Activated CD8-positive, alpha-beta memory T cell treated with anti-CD3 and anti-CD28 coated beads, Interleukin-2, amount 50 U/mL, for 1 hour (primary cell): ENCODE results near the gene COL9A1.

Experiments used
- DNase-seq: peaks from one replicate; pipeline ENCODE4 v3.0.0-alpha.2; 2020; ENCODE audit errors: extremely low read depth

Gene COL9A1

DNA sequence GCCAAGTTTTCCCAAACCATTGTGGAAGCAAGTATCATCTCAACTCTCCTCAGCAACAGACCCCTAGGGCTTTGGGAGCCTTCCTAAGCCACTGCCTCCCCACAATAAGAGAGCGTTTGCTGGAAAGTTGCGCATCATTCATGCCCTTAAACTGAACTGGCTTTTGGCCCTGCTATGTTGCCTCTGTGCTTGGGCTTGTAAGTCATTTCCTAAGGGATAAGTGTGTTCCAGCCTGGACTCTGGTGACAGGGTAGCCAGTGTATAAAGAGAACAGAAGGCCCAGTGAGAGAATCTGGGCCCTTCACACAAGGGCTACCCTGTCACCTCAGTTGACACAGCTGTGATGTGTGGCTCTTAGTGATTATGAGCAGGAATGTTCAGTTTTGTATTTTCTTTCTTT lies 77.8 kb downstream of the COL9A1 start:
- DNase-seq: no peak

DNA sequence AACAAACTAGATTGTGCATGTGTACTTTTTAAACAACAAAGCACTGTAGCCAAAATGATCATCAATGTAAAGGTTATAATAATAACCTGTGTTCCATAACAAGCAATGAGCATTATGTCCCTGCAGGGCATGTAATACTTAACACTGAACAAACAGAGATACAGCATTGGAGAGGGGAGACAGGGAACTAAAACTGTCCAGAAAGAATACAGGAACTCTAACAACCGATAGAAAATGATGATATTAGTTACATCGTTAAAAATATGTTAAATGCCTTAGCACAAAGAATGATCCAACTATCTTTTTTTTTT lies 80.5 kb downstream of the COL9A1 start:
- DNase-seq: no peak

DNA sequence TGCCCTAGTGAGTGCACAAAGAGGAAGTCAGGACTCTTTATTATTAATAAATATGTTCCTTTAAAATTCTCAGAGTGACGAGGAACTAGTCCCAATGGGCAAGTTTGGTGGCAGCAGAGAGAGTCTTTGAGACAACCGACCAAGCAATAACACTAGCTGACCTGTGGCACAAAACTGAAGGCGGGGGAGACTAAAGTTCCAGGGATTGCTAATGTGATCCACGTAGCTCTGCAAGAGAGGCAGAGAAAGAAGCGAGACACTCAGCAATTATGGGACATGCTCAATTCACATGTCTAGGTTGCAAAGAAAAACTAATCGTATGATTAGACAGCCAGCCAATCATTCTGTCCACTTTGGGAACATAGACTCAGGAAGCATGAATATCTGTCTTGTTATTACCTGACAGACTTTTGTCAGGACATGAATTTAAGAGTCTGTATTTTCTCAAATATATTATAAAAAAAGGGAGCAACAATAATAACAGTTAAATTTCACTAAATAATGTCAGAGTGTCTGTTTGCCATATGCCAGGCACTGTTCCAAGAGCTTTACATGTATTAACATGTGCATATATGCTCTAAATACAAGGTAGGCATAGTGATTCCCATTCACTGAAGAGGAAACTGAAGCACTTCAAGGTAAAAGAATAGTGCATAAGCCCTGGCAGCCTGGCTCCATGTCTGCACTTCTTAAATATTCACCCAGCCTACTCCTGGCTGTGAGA lies 81.0 kb downstream of the COL9A1 start:
- DNase-seq: no peak

DNA sequence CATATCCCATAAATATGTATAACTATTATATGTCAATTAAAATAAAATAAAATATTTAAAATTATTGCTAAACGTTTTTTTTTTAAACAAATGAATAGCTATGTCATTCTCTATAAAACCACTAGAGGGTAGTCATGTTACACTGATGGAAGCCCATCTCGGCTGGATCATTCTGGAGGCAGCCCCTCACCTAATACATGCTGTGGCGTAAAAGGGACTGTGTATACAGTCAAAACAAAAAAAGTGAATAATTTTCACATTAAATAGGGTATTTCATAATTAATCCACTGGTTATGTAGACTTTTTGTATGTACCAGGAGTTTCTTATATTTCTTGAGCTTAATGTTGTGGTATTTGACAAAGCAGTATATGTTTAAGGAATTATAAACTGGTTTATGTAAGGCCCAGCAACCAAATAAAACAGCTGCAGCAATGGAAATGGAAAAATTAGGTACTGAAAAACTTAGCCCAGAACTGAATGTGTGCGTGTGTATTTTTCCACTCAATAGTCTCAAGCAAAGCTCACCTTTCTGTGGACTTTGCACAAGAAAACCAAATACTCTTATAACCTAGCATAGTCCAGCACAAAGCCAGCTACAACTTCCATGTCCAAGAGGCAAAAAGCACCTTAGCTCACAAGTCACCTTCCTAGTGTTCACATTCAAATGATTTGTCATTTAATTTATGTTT lies 81.7 kb downstream of the COL9A1 start:
- DNase-seq: no peak

DNA sequence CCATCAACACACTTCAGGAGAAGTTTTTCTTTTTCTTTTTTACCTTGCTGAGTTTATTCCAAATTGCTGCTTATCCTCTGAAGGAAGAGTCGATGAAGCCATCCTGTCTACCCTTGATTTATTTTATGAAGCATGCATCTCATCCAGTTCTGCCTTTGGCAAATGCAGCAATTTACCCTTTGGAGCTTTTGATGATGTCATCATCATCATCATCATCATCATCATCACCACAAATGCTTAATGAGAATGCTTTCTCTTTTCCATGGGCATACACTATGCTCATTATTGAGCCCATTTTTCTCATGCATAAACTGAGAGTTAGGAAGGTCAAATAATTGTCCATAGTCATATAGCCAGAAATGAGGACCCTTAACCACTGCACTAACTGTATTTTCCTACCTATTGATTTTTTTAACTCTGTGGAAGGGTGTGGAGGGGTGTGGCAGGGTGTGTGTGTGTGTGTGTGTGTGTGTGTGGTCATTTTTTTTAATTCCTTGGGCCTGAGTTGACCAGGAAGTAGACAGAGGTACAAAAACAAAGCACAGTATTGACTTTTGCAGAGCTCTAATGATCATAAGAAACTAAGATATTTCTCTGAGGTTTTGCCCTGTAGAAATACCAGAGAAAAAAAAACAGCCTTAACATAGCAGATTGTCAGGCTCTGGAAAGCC lies 82.8 kb downstream of the COL9A1 start:
- no peak for DNase-seq

DNA sequence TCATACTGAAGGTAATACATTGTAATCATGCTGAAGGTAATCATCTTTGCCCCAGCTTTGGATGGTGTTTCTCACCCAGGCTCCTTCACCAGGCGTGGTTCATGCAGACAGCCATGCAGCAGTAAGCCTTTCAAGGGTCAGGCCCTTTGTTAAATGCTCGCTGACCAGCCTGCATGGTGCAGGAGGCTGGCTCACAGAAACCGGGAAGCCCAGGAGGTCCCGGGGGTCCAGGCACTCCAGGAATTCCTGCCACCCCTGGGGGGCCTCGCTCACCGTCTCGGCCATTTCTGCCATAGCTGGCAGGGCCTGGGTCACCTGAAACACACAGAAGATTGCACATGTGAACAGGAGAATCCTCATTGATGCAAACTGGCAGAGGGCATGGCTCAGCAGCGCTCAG lies 86.1 kb downstream of the COL9A1 start:
- DNase-seq: no peak

DNA sequence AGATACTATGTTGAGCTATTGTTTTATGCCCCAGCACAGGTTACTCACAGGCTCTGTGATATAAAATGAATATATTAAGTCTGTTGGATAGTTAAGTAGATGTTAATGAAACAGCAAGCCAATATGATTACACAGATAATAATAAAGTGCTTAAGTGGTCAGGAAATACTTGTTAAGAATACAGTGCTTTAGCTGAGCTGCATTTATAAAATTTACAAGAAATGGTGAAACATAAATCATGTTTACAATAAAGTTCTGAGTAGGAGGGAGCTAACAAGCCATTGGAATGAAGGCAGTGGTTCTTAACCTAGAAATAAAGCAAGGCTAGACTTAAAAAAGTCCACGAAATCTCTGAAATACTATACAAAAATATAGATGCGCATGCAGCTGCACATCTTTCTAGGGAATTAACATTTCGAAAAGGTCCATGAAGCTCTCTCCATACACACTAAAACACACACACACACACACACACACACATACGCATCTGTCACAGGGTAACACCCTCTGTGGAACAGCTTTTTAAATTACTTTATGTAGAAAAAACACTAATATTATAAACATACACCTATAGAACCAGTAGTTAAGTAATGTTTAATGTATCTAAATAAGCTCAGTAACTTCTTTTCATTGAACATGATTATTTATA lies 87.3 kb downstream of the COL9A1 start:
- no peak for DNase-seq

DNA sequence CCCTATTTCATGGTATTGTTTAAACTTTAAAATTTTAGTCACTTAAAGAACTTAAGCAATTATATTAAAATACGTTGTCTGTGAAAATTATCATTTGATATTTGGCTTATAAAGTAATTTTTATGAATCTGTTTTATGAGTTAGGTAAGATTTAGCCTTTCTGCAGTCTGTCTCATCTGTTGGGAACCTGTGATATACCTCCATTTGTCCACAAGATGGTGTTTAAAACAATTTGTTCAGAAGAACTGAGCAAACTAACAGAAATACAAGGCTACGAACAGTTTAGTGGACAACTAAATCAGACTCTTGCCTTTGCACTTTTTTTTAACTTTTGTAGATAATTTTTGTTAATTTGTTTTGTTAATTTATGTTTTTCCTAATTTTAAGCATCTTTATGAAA lies 92.4 kb downstream of the COL9A1 start:
- no peak for DNase-seq

DNA sequence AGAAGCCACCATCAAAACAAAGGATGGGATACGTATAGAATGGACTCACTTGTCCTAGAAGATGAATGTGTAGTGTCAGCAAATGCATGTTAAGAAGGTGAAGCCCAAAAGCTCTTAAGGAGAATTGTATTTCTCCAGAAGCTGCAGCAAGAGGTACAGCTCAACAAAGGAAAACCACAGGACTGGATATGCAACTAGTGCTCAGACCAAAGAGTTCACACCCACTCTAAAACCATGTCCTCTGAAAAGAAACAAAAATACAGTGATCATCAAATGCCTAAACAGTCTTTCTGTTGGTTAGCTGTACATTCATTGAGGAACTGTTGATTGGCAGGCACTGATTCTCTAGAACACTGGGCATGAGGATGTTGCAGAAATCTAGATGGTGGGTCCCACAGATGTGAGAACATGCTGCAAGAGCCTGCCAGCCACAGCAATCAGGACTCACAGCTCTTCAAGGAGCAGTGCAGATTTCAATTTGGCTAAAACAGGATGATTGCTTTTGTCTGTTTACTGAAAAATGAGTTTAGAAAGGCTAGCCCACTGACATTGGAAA lies 94.6 kb downstream of the COL9A1 start:
- no peak for DNase-seq

DNA sequence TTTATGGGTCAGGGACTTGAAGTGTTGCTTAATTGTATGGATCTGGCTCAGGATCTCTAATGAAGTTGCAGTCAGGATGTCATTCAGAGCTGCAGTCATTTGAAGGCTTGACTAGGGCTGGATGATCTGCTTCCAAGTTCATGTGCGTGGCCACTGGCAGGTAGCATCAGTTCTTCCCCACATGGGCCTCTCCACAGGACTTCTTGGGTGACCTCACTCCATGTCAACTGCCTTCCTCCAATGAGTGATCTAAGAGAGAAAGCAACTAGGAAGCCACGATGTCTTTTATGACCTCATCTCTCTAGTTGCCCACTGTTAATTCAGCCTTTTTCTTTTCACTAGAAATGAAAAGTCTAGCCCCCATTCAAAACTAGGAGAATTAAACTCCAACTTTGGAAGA lies 104.1 kb downstream of the COL9A1 start:
- DNase-seq: no peak

DNA sequence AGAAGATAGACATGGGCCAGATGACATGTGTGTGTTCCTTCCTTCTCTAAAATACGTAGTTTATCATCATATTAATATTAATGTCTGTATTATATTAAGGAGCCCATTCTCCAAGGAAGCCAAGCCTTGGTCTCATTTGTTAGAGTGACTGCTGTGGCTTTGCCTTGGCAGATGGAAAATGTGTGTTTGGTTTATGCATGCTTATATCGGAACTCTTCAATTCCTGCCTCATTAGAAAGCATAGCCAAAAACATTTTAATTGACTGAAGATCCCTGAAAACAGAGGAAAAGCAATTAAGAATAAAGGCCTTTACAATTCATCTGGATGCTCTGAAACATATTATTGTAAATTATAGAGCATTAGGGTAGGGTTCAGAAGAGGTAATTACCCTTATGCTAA lies 106.4 kb downstream of the COL9A1 start:
- no peak for DNase-seq

DNA sequence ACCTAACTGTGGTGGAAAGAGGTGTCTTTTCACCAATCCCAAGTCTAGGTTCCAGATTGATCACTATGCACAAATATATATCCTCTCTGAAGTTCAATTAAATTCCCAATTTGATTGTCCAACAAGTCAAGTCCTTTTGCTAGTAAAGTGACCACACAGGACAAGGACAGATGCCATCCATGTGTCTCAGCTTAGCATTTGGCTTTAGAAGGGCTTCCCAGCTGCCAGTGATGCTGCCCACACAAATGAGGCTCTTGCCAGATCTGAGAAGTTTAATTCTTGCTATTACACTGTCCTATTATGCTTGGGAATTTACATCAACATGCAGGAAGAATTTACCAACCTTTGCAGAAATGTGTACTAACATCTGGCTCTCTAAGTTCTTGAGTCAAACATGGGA lies 108.5 kb downstream of the COL9A1 start:
- no peak for DNase-seq

DNA sequence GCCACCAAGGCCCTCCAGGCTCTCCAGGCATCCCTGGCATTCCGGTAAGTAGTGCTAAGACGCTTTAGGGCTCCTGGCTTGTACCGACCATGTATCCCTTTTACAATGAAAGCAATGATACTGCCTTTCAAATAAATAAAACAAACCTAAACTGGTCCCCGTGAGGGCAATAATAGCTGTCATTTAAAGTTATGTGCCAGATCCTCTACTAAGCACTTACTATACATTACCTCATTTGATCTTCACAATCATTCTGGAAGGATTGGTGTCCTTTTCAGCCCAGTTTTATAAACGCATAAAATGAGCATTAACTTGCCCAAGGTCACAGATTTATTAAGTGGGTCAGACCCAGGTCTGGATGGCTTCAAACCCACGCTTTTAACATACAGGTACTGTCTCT lies 114.7 kb downstream of the COL9A1 start:
- DNase-seq: no peak

DNA sequence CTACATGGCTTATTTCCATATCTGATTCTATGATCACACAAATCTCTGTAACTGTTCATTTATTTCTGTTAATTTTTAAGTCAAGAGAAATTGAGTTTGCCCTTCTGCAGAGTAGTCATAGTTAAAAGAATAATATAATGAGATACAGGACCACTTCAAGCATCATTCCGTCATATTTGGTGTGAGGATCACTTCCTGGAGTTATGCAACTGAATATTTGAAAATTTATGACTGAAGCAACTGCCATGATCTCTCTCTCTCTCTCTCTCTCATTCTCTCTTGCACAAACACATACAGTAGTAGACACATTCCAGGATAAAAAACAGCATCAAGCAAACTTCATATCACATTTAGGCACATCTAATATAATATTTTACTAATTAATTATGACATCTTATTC lies 116.4 kb downstream of the COL9A1 start:
- no peak for DNase-seq

DNA sequence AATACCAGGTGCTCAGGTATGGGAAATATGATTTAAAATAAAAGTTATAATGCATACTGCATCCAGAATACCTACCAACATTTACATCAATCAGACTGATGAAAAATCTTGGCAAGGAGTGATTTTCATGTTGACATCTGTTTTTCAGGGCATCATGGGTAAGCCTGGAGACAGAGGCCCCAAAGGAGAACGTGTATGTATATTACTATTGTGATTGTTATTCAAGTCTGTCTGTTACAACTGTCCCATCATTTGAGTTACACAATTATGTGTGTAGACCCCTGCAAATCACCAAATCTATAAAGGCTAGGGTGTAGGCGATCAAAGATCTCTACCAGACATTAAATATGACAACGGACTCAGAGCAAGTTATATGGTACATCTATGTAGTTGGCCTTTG lies 118.2 kb downstream of the COL9A1 start:
- DNase-seq: no peak

DNA sequence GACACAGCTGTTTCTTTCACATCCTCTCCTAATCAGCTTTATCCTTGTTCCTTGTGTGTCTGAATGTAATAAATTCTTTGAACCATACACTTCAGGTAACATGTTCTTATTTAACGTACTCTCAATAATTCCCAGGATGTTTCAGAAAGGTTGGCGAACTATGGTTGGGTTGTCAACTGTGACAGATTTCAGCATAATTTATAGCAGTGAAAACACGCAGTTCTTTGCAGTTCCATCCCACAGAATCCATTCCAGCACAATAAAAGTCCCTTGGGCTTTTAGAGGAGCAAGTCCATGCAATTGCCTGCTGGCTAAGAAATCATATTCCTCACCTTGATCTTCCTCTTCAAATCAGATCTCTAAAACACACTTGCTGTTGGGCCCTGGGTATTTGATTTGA lies 119.3 kb downstream of the COL9A1 start:
- DNase-seq: no peak

DNA sequence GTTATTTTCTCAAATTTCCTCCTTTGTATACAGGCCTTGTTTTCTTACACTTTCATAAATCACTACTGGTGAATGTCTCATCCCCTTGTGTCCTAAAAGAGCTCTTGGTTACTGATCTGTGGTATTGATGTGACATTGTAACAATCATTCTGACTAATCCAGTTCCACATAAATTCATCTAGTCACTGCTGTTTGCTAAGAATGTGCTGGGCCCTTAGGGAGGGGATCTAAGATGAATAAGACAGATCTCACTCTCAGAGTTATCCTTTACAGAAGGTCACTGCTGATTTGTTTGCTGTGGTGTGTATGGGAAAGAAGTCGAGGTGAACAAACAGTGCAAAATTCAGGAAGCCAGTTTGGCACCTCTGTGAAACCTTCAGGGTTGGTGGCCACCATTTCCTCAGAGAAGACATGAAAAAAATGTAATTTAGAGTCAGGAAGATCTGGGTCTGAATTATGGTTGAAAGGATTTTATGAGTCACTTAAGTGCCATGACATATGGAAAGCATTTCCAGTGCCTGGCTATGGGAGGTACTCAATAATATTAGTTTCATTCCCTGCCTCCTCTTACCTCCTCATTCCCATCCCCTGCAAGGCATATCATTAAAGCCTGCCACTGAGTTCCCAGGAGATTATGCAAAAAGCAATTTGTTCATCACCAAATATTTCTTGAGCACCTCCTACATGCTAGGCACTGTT lies 121.8 kb downstream of the COL9A1 start:
- DNase-seq: no peak

DNA sequence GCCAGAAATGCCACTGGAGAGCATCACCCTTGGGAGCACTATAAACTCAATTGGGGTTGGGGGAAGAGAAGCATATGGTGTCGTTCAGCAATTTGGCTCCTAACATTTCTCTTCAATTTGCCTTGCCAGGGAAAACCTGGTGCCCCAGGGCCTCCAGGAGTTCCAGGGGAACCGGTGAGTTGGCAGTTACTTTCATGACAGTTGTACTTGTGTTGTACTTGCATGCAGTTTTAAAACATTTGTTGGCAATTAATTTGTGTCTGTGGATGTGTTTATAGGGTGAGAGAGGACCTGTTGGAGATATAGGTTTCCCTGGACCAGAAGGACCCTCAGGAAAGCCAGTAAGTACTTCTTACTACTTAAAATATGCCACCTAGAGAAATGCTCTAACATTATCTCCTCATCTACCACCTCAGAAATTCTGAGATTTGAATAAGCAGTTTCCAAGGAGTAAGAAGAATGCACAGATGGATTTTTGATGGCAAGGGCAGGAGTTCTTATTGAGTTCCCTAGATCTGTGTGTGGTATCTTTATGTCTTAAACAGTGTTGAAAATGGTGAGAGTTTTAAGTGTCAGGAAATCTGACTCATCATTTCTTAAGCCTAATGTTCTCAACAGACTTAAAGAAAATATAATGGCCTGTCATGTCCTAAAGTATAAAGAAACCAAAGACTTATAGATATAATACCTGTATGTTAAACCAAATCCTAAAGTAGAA lies 122.5 kb downstream of the COL9A1 start:
- DNase-seq: no peak

DNA sequence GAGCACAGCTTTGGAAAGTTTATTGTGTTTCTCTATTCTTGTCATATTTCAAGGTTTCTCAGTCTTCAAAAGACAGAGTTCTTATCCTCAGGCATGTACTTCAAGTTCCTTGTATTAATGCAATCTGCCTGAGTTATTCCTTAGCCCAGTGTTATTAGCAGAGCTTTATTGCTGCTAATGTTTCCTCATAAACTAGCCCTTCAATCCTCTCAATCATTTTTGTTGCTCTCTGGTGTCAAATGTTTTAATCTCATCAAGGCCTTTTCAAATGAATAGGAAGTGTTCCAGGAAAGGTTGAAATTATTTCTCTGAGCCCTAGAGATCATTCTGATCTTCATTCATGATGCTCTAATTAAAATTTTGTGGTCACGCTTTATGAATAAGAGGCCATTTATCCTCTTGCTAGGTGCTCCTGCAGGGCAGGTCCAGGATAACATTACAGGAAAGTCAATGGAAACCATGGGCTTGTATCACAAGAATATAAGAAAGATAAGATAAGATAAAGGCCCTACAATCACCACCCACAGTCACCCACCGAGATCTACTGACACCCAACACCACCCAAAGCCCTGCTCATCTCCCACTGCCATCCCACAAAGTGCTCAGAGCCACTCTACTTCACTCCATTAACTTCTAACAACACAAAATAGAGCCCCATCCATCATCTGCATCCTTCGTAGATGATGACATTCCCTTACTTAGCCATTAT lies 125.9 kb downstream of the COL9A1 start:
- no peak for DNase-seq

DNA sequence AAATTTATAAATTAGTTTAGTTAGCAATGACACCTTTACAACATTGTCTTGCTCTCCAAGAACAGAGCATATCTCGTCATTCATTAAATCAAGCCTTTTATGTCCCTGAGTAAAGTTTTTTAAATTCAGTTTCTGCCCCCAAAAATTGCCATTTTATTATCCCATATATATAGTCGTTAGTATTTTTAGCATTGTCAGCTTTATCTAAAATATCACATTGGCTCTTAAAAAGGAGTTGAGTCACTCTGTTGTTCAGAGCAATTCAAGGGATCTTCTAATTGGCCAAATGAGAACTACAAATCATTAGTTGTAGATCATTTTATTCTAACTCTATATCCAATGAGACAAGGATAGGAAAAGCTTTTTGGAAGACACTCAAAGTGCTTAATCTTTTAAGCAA lies 127.1 kb downstream of the COL9A1 start:
- DNase-seq: no peak

DNA sequence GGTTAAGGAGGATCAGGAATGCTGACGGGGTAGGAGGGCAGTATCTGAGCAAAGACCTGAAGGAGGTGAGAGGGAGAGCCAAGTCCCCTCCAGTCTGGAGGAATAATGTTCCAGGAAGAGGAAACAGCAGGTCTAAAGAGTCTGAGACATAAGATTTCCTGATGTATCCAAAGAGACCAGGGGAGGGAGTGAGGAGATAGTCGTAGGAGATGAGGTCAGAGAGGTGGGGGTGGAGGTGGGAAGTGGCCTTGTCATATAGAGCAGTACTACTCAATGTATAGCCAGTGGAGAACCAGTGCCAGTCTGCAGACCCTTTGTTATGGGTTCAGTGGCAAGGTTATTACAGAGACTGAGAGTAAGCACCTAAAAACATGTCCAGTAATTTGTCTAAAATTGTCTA lies 130.6 kb downstream of the COL9A1 start:
- no peak for DNase-seq
